ENCODE measurements around the gene CELA3A. TPM values are rescaled to one million over a fixed set of nuclear protein-coding genes. Genes with fewer than 3 reads are reported as not detected.

Gene CELA3A
- polyA plus RNA-seq, 1 donor (not counting 4 experiments of a cell fraction or from before 2014, with no cell fraction given) = not detected

- Histone ChIP-seq H3K79me2 (ENCODE audit: control insufficient read depth, insufficient read depth, low read length) (peaks cover 21% of the 10 kb centered on the region), H3K4me2 (ENCODE audit: control insufficient read depth, extremely low read depth, insufficient read depth, low read depth, low read length) (no peak overlapping the region), H3K4me1 (ENCODE audit: control insufficient read depth, extremely low read depth, insufficient read depth, low read length) (peaks cover 15% of the 10 kb centered on the region), H3K27ac (ENCODE audit: control insufficient read depth, insufficient read depth, low read length) (no peak overlapping the region), H4K20me1 (ENCODE audit: control insufficient read depth, extremely low read depth, insufficient read depth, low read length) (peaks cover 15% of the 10 kb centered on the region), H3K9ac (ENCODE audit: control insufficient read depth, extremely low read depth, insufficient read depth, low read length) (no peak overlapping the region), H3K9me1 (ENCODE audit: control insufficient read depth, extremely low read depth, insufficient read depth, low read length) (no peaks in the 10 kb centered on the region), H3K27me3 (ENCODE audit: control insufficient read depth, extremely low read depth, insufficient read depth, low read length) (no peaks in the 10 kb centered on the region), H2AFZ (ENCODE audit: control insufficient read depth, low read length) (no peak overlapping the region), H3K9me3 (ENCODE audit: control insufficient read depth, low read depth, low read length) (peaks cover 2% of the 10 kb centered on the region), H3K36me3 (ENCODE audit: control insufficient read depth in 2 of 2, extremely low read depth in 1 of 2, insufficient read depth in 2 of 2, low read length in 2 of 2) (peaks cover 0 to 4% of the 10 kb centered on the region in 2 experiments), H3K4me3 (ENCODE audit: control insufficient read depth in 2 of 3, extremely low read depth in 1 of 3, insufficient read depth in 2 of 3, low read depth in 1 of 3, low read length in 3 of 3) (no peak overlapping the region)
- DNase-seq (ENCODE audit: low read depth, low spot score) = no peak
- TF ChIP-seq CTCF (optimal IDR thresholded peaks at IDR 0.05 in 1 of 3, IDR thresholded peaks at IDR 0.05 in 1 of 3, conservative IDR thresholded peaks at IDR 0.05 in 1 of 3; ENCODE audit: extremely low read depth in 1 of 3, insufficient read depth in 2 of 3, low read length in 3 of 3) (no peak), EZH2 (IDR thresholded peaks at IDR 0.05; ENCODE audit: low read length) (no peak)
- FAIRE-seq = no peak
- dilution Hi-C loops (cut with MboI; ENCODE audit: extremely low pct_ligation_motif_present, low sequenced_read_pairs) = no loop called here
Observed at GRCh38 chr1:22050330-22050729, 48.9 kb downstream of the CELA3A start.

GRCh38 chr1:22051607-22052114 is 50.2 kb downstream of the CELA3A start:
- peaks cover 23% of the 10 kb centered on the region for H3K4me1 ChIP-seq (ENCODE audit: control insufficient read depth, extremely low read depth, insufficient read depth, low read length)
- no peak overlapping the region for H2AFZ ChIP-seq (ENCODE audit: control insufficient read depth, low read length)

More at GRCh38 chr1:22051607-22052114, 50.2 kb downstream of the CELA3A start:
- Histone ChIP-seq H3K9ac (ENCODE audit: control insufficient read depth, extremely low read depth, insufficient read depth, low read length) (no peak overlapping the region), H3K4me2 (ENCODE audit: control insufficient read depth, extremely low read depth, insufficient read depth, low read depth, low read length) (peak overlapping the region; percentile 67), H4K20me1 (ENCODE audit: control insufficient read depth, extremely low read depth, insufficient read depth, low read length) (peaks cover 25% of the 10 kb centered on the region), H3K79me2 (ENCODE audit: control insufficient read depth, insufficient read depth, low read length) (peaks cover 34% of the 10 kb centered on the region), H3K9me1 (ENCODE audit: control insufficient read depth, extremely low read depth, insufficient read depth, low read length) (no peaks in the 10 kb centered on the region), H3K27ac (ENCODE audit: control insufficient read depth, insufficient read depth, low read length) (no peak overlapping the region), H3K9me3 (ENCODE audit: control insufficient read depth, low read depth, low read length) (no peaks in the 10 kb centered on the region), H3K36me3 (ENCODE audit: control insufficient read depth in 2 of 2, extremely low read depth in 1 of 2, insufficient read depth in 2 of 2, low read length in 2 of 2) (peaks cover 0 to 10% of the 10 kb centered on the region in 2 experiments), H3K4me3 (ENCODE audit: control insufficient read depth in 2 of 3, extremely low read depth in 1 of 3, insufficient read depth in 2 of 3, low read depth in 1 of 3, low read length in 3 of 3) (no peak overlapping the region), H3K27me3 (ENCODE audit: control insufficient read depth, extremely low read depth, insufficient read depth, low read length) (no peaks in the 10 kb centered on the region)
- dilution Hi-C loops (cut with MboI; ENCODE audit: extremely low pct_ligation_motif_present, low sequenced_read_pairs) = no loop called here
- FAIRE-seq = no peak
- no peak for DNase-seq (ENCODE audit: low read depth, low spot score)
- TF ChIP-seq CTCF (optimal IDR thresholded peaks at IDR 0.05 in 1 of 3, IDR thresholded peaks at IDR 0.05 in 1 of 3, conservative IDR thresholded peaks at IDR 0.05 in 1 of 3; ENCODE audit: extremely low read depth in 1 of 3, insufficient read depth in 2 of 3, low read length in 3 of 3) (no peak), EZH2 (IDR thresholded peaks at IDR 0.05; ENCODE audit: low read length) (no peak)

Data from keratinocyte (primary cell).